Neural cell (in vitro differentiated cells): ENCODE results near the gene FTL. TPM values are rescaled to one million over a fixed set of nuclear protein-coding genes. Genes with fewer than 3 reads are reported as not detected.

Experiments
- H2AFZ ChIP-seq: fragments of 200-600, 300-800 bp; sonication (generic), shearing (Covaris generic); 2 replicates; pipeline ENCODE4 v1.6.0; 2014; ENCODE audit warnings: low read depth, mild to moderate bottlenecking, antibody characterized with exemption, low read length, moderate library complexity
- H3F3A ChIP-seq: fragments of 200-600 bp; shearing (Covaris generic); 2 replicates; pipeline ENCODE4 v1.6.1; 2016; ENCODE audit warnings: mild to moderate bottlenecking, moderate library complexity, mixed read lengths, antibody characterized with exemption, low read length; ENCODE audit not compliant: insufficient read depth, poor library complexity, severe bottlenecking
- H3K27ac ChIP-seq: fragments of 200-600, 300-800 bp; sonication (generic), shearing (Covaris generic); 2 replicates; pipeline ENCODE4 v1.5.1; 2014; ENCODE audit warnings: mild to moderate bottlenecking, low read length, moderate library complexity
- H3K27me3 ChIP-seq: fragments of 300-800, 200-600 bp; sonication (generic), shearing (Covaris generic); 2 replicates; pipeline ENCODE4 v1.6.0; 2014; ENCODE audit warnings: mild to moderate bottlenecking, low read depth, low read length, moderate library complexity; ENCODE audit not compliant: insufficient read depth
- H3K36me3 ChIP-seq: fragments of 300-800, 200-600 bp; sonication (generic), shearing (Covaris generic); 2 replicates; pipeline ENCODE4 v1.5.1; 2014; ENCODE audit warnings: mild to moderate bottlenecking, antibody characterized with exemption, low read length, moderate library complexity; ENCODE audit not compliant: insufficient read depth
- H3K4me2 ChIP-seq: fragments of 300-800, 200-600 bp; sonication (generic), shearing (Covaris generic); 2 replicates; pipeline ENCODE4 v1.6.0; 2014; ENCODE audit warnings: mild to moderate bottlenecking, low read length
- H3K4me3 ChIP-seq: fragments of 300-800, 200-600 bp; sonication (generic), shearing (Covaris generic); 2 replicates; pipeline ENCODE4 v1.5.1; 2014; ENCODE audit warnings: mild to moderate bottlenecking, low read length, moderate library complexity
- H3K79me2 ChIP-seq: fragments of 200-600 bp; shearing (Covaris generic); replicated peaks from 2 replicates; pipeline ENCODE4 v1.6.0; 2014; ENCODE audit warnings: mild to moderate bottlenecking, low read length, moderate library complexity; ENCODE audit not compliant: insufficient read depth
- H3K9ac ChIP-seq: fragments of 300-800, 200-600 bp; sonication (generic), shearing (Covaris generic); 2 replicates; pipeline ENCODE4 v1.6.1; 2016; ENCODE audit warnings: mild to moderate bottlenecking, low read length, mixed read lengths
- H3K9me2 ChIP-seq: fragments of 200-600 bp; shearing (Covaris generic); 2 replicates; pipeline ENCODE4 v1.6.1; 2016; ENCODE audit warnings: mild to moderate bottlenecking, low read length, mixed read lengths; ENCODE audit not compliant: insufficient read depth
- H3K9me3 ChIP-seq: fragments of 200-600, 300-800 bp; sonication (generic), shearing (Covaris generic); 2 replicates; pipeline ENCODE4 v1.6.1; 2016; ENCODE audit warnings: mild to moderate bottlenecking, mixed run types, low read length, moderate library complexity, mixed read lengths
- H4K20me1 ChIP-seq: fragments of 200-600 bp; shearing (Covaris generic); 2 replicates; pipeline ENCODE4 v1.6.1; 2016; ENCODE audit warnings: mild to moderate bottlenecking, mixed run types; ENCODE audit not compliant: insufficient read depth
- CTCF ChIP-seq: fragments of 450-650 bp; IDR thresholded peaks from 2 replicates; pipeline ENCODE4 v1.5.1; 2014; ENCODE audit warnings: antibody characterized with exemption, mild to moderate bottlenecking, moderate library complexity; ENCODE audit not compliant: poor library complexity, severe bottlenecking
- EP300 ChIP-seq: fragments of 450-650 bp; conservative IDR thresholded peaks from 2 replicates; pipeline ENCODE4 v1.6.1; 2014; ENCODE audit warnings: antibody characterized with exemption, mild to moderate bottlenecking, moderate library complexity; ENCODE audit not compliant: poor library complexity, severe bottlenecking
- EZH2 ChIP-seq: fragments of 200-600, 300-800 bp; shearing (Covaris generic), sonication (generic); IDR thresholded peaks from 2 replicates; pipeline ENCODE4 v1.6.1; 2014; ENCODE audit warnings: antibody characterized with exemption, low read length, borderline replicate concordance, mild to moderate bottlenecking; ENCODE audit not compliant: insufficient read depth, poor library complexity, severe bottlenecking
- MXI1 ChIP-seq: fragments of 450-650 bp; conservative IDR thresholded peaks from 2 replicates; pipeline ENCODE4 v1.6.1; 2014; ENCODE audit warnings: antibody characterized with exemption, mild to moderate bottlenecking; ENCODE audit not compliant: poor library complexity, severe bottlenecking
- POLR2AphosphoS5 ChIP-seq: IDR thresholded peaks from 2 replicates; pipeline ENCODE4 v1.6.1; 2012
- RAD21 ChIP-seq: fragments of 450-650 bp; conservative IDR thresholded peaks from 2 replicates; pipeline ENCODE4 v1.6.1; 2014; ENCODE audit warnings: antibody characterized with exemption, mild to moderate bottlenecking, moderate library complexity
- REST ChIP-seq: IDR thresholded peaks from 2 replicates; pipeline ENCODE4 v1.6.1; 2012; ENCODE audit warnings: borderline replicate concordance
- SMC3 ChIP-seq: fragments of 450-650 bp; conservative IDR thresholded peaks from 2 replicates; pipeline ENCODE4 v1.6.1; 2014; ENCODE audit warnings: antibody characterized with exemption, mild to moderate bottlenecking, moderate library complexity; ENCODE audit not compliant: poor library complexity
- TAF1 ChIP-seq: IDR thresholded peaks from 2 replicates; pipeline ENCODE4 v1.6.1; 2012; ENCODE audit warnings: low read depth
- polyA plus RNA-seq: library from polyadenylated mRNA; depleted of rRNA; stranded (reverse); fragments of >200 nt; gene quantifications from 2 replicates; pipeline ENCODE4 v1.2.3, GENCODE V29; 2014

Gene FTL
- polyA plus RNA-seq, 1 donor from 2014 or later = 886 TPM

- H2AFZ ChIP-seq = no peak overlapping the region
- no peak overlapping the region for H3K9ac ChIP-seq
- H3K9me2 ChIP-seq = no peaks in the 10 kb centered on the region
- H3K27me3 ChIP-seq = no peaks in the 10 kb centered on the region
- H3K4me3 ChIP-seq = no peak overlapping the region
- no peaks in the 10 kb centered on the region for H3K36me3 ChIP-seq
- no peak overlapping the region for H3K4me2 ChIP-seq
- H3K9me3 ChIP-seq = no peaks in the 10 kb centered on the region
- TF ChIP-seq REST = no peak
- no peak for TF ChIP-seq MXI1
- TF ChIP-seq TAF1 = no peak
- no peak for TF ChIP-seq SMC3
- TF ChIP-seq POLR2AphosphoS5 = no peak
- TF ChIP-seq RAD21 = no peak
- no peak for TF ChIP-seq EZH2
- TF ChIP-seq CTCF = no peak
- TF ChIP-seq EP300 = no peak
- H3K27ac ChIP-seq = no peak overlapping the region
- no peaks in the 10 kb centered on the region for H4K20me1 ChIP-seq
- H3K79me2 ChIP-seq = peaks cover 6% of the 10 kb centered on the region
- H3F3A ChIP-seq = peaks cover 4% of the 10 kb centered on the region
Measured at GRCh38 chr19:48988286-48988685, 23.2 kb downstream of the FTL start.

- H3K79me2 ChIP-seq = peaks cover 6% of the 10 kb centered on the region
- no peak for TF ChIP-seq EP300
- TF ChIP-seq EZH2 = no peak
- TF ChIP-seq SMC3 = no peak
- no peak for TF ChIP-seq CTCF
- no peak for TF ChIP-seq POLR2AphosphoS5
- TF ChIP-seq REST = no peak
- no peak for TF ChIP-seq TAF1
- no peak for TF ChIP-seq MXI1
- TF ChIP-seq RAD21 = no peak
- H3K36me3 ChIP-seq = no peaks in the 10 kb centered on the region
Measured at GRCh38 chr19:48988860-48989259, 23.8 kb downstream of the FTL start.

More at GRCh38 chr19:48988860-48989259, 23.8 kb downstream of the FTL start:
- no peaks in the 10 kb centered on the region for H3K9me2 ChIP-seq
- no peak overlapping the region for H3K9ac ChIP-seq
- no peaks in the 10 kb centered on the region for H3K27me3 ChIP-seq
- peaks cover 4% of the 10 kb centered on the region for H3F3A ChIP-seq
- no peaks in the 10 kb centered on the region for H4K20me1 ChIP-seq
- H3K4me3 ChIP-seq = no peak overlapping the region
- no peak overlapping the region for H3K27ac ChIP-seq
- H2AFZ ChIP-seq = no peak overlapping the region
- H3K4me2 ChIP-seq = no peak overlapping the region
- H3K9me3 ChIP-seq = no peaks in the 10 kb centered on the region
